Endothelial cell of umbilical vein (primary cell): ENCODE results near the gene CFAP46. TPM values are rescaled to one million over a fixed set of nuclear protein-coding genes. Genes with fewer than 3 reads are reported as not detected.

Source experiments
- BruUV-seq: library from RNA; stranded (reverse); fragments of 400-500 nt; replicated peaks from 2 replicates; lab custom pipeline; 2021; lab: Mats Ljungman, UMichigan
- CTCF ChIA-PET: fragments of 300-600, 350-600 bp; sonication (Branson Sonifier 250); formaldehyde crosslinking; loops from one replicate; lab custom pipeline; 2021; ENCODE audit warnings: antibody characterized with exemption, inconsistent platforms; lab: Charles Lee
- POLR2A ChIA-PET: fragments of 300-600, 350-600 bp; sonication (Branson Sonifier 250); formaldehyde crosslinking; loops from one replicate; lab custom pipeline; 2021; ENCODE audit warnings: antibody characterized with exemption, inconsistent platforms; lab: Charles Lee
- DNase-seq: peaks from one replicate; pipeline ENCODE4 v3.0.0-alpha.2; 2011; ENCODE audit warnings: low read depth, low spot score
- FAIRE-seq: peaks from 2 replicates; lab custom pipeline; 2011; peaks lifted over from hg19 to GRCh38; lab: Jason Lieb, UNC
- H2AFZ ChIP-seq: 2 replicates; pipeline ENCODE4 v1.6.0; 2012; ENCODE audit warnings: low read depth, low read length, control low read depth, inconsistent platforms
- H3K27ac ChIP-seq: 2 replicates; pipeline ENCODE4 v1.5.1; 2011; ENCODE audit warnings: low read depth, mild to moderate bottlenecking, control low read depth, low read length, moderate library complexity; ENCODE audit not compliant: insufficient read depth
- H3K27me3 ChIP-seq, 2 experiments: 2 replicates each; pipeline versions ENCODE4 v1.6.0 to v1.6.1; 2011; ENCODE audit warnings: low read length in 2 of 2, mixed read lengths in 1 of 2; ENCODE audit not compliant: control insufficient read depth in 2 of 2, insufficient read depth in 2 of 2
- H3K36me3 ChIP-seq, 2 experiments: 2 replicates in 1 of 2; 3 replicates in 1 of 2; pipeline ENCODE4 v1.5.1; 2011; ENCODE audit warnings: low read length in 2 of 2, mild to moderate bottlenecking in 1 of 2, moderate library complexity in 1 of 2; ENCODE audit not compliant: control insufficient read depth in 2 of 2, insufficient read depth in 2 of 2; ENCODE audit errors: extremely low read depth in 1 of 2
- H3K4me1 ChIP-seq: 3 replicates; pipeline ENCODE4 v1.5.1; 2011; ENCODE audit warnings: mild to moderate bottlenecking, low read length; ENCODE audit not compliant: control insufficient read depth, insufficient read depth; ENCODE audit errors: extremely low read depth
- H3K4me2 ChIP-seq: 2 replicates; pipeline ENCODE4 v1.6.1; 2011; ENCODE audit warnings: low read length, control low read depth, mixed read lengths; ENCODE audit not compliant: insufficient read depth
- H3K4me3 ChIP-seq, 3 experiments: fragments of 200-600 bp in 1 of 3; sonication (generic), shearing (Covaris generic) in 1 of 3; replicated peaks in 1 of 3; 2 replicates each; pipeline ENCODE4 v1.5.1; 2011 to 2016; ENCODE audit warnings: control low read depth in 3 of 3, low read length in 3 of 3, mild to moderate bottlenecking in 2 of 3, inconsistent platforms in 1 of 3, low read depth in 1 of 3, moderate library complexity in 1 of 3; ENCODE audit not compliant: insufficient read depth in 1 of 3
- H3K79me2 ChIP-seq: 2 replicates; pipeline ENCODE4 v1.6.0; 2012; ENCODE audit warnings: low read length, inconsistent platforms; ENCODE audit not compliant: control insufficient read depth, insufficient read depth
- H3K9ac ChIP-seq: replicated peaks from 2 replicates; pipeline ENCODE3; 2011; ENCODE audit warnings: low read length, control low read depth; ENCODE audit not compliant: insufficient read depth; ENCODE audit errors: extremely low read depth
- H3K9me1 ChIP-seq: replicated peaks from 3 replicates; pipeline ENCODE4 v1.6.0; 2011; ENCODE audit warnings: mild to moderate bottlenecking, low read length; ENCODE audit not compliant: control insufficient read depth, insufficient read depth; ENCODE audit errors: extremely low read depth
- H3K9me3 ChIP-seq: replicated peaks from 2 replicates; pipeline ENCODE4 v1.5.1; 2012; ENCODE audit warnings: low read length, inconsistent platforms; ENCODE audit not compliant: control insufficient read depth, insufficient read depth
- H4K20me1 ChIP-seq: replicated peaks from 2 replicates; pipeline ENCODE3; 2011; ENCODE audit warnings: mild to moderate bottlenecking, low read length; ENCODE audit not compliant: control insufficient read depth, insufficient read depth; ENCODE audit errors: extremely low read depth
- CTCF ChIP-seq, 2 donors: IDR thresholded peaks; 1 replicate in 1 of 2; 2 replicates in 1 of 2; pipeline ENCODE4 v1.5.1; 2011; ENCODE audit warnings: low read length in 2 of 2, mild to moderate bottlenecking in 2 of 2, moderate library complexity in 2 of 2, control low read depth in 1 of 2, inconsistent platforms in 1 of 2, low read depth in 1 of 2; ENCODE audit not compliant: insufficient read depth in 1 of 2; ENCODE audit errors: extremely low read depth in 1 of 2
- EZH2 ChIP-seq: IDR thresholded peaks from 2 replicates; pipeline ENCODE4 v1.6.1; 2012; ENCODE audit warnings: borderline replicate concordance, low read depth, mild to moderate bottlenecking, moderate library complexity, low read length, inconsistent platforms; ENCODE audit not compliant: severe bottlenecking
- JUN ChIP-seq: IDR thresholded peaks from 2 replicates; pipeline ENCODE4 v1.6.1; 2011; ENCODE audit warnings: borderline replicate concordance, low read depth; ENCODE audit not compliant: insufficient read length, insufficient read depth
- MAX ChIP-seq: IDR thresholded peaks from 2 replicates; pipeline ENCODE4 v1.6.1; 2011; ENCODE audit not compliant: insufficient read depth, insufficient read length
- MYC ChIP-seq: IDR thresholded peaks from one replicate; pipeline ENCODE4 v1.6.1; 2011; ENCODE audit warnings: mild to moderate bottlenecking, low read depth, low read length
- dilution Hi-C: fragments of 300-500 bp; cut with MboI; formaldehyde crosslinking; loops from one replicate; pipeline ENCODE4 v1.15.0; 2019; ENCODE audit warnings: low sequenced_read_pairs; ENCODE audit not compliant: extremely low pct_ligation_motif_present
- intact Hi-C: fragments of 100-400 bp; cut with micrococcal nuclease; formaldehyde crosslinking; loops from one replicate; pipeline ENCODE4 v1.10.0; 2022
- polyA plus RNA-seq, 4 experiments: library from polyadenylated mRNA; depleted of rRNA in 3 of 4; stranded (reverse) in 3 of 4; unstranded in 1 of 4; fragments of >200 nt; gene quantifications; 2 replicates each; pipeline versions ENCODE4 v1.2.1 to v1.2.3, GENCODE V29; 2011 to 2012; ENCODE audit warnings: missing spikeins in 1 of 4
- total RNA-seq: library from RNA; stranded (reverse); gene quantifications from 2 replicates; pipeline ENCODE4 v1.2.3, GENCODE V29; 2021

The CFAP46 gene
- total and polyA plus RNA-seq, 2 donors (not counting 3 experiments of a cell fraction or from before 2014, with no cell fraction given): 0.75 to 0.98 TPM

- H3K27ac ChIP-seq: no peak overlapping the region
- H3K4me2 ChIP-seq: no peak overlapping the region
- no peaks in the 10 kb centered on the region for H3K27me3 ChIP-seq
- ChIA-PET CTCF (interaction anchor here (2.0 kb wide), 1 partner anchor 246 kb away, joined by 7 read pairs; no protein-coding TSS in a partner anchor), POLR2A (no interaction called here)
- DNase-seq (no peak), FAIRE-seq (no peak)
- no peaks in the 10 kb centered on the region for H3K36me3 ChIP-seq
- H4K20me1 ChIP-seq: no peaks in the 10 kb centered on the region
- no peak overlapping the region for H3K9ac ChIP-seq
- no peak overlapping the region for H3K4me3 ChIP-seq
- H3K79me2 ChIP-seq: no peaks in the 10 kb centered on the region
- TF ChIP-seq MYC (no peak), CTCF (IDR thresholded peaks at IDR 0.05; ENCODE audit: extremely low read depth in 1 of 2, insufficient read depth in 1 of 2, low read depth in 1 of 2, low read length in 2 of 2) (no peak), JUN (no peak), MAX (no peak), EZH2 (no peak)
- dilution Hi-C loops: no loop called here
- H3K4me1 ChIP-seq: no peaks in the 10 kb centered on the region
- no peak overlapping the region for H2AFZ ChIP-seq
- no TSS peak for BruUV-seq
- no peaks in the 10 kb centered on the region for H3K9me1 ChIP-seq
- intact Hi-C loops: loop anchor here (5.0 kb wide), 1 partner anchor 416 kb away; no protein-coding TSS in a partner anchor
- no peaks in the 10 kb centered on the region for H3K9me3 ChIP-seq
Observed at GRCh38 chr10:132901351-132901750, 41.0 kb downstream of the CFAP46 start.
